ENCODE data around the gene PDXDC1.
"Not testable (repeated sequence)": the region's sequence is repeated elsewhere in the genome, so short reads cannot be mapped to it uniquely, and the experiment has no call there.

The PDXDC1 gene, protein sequence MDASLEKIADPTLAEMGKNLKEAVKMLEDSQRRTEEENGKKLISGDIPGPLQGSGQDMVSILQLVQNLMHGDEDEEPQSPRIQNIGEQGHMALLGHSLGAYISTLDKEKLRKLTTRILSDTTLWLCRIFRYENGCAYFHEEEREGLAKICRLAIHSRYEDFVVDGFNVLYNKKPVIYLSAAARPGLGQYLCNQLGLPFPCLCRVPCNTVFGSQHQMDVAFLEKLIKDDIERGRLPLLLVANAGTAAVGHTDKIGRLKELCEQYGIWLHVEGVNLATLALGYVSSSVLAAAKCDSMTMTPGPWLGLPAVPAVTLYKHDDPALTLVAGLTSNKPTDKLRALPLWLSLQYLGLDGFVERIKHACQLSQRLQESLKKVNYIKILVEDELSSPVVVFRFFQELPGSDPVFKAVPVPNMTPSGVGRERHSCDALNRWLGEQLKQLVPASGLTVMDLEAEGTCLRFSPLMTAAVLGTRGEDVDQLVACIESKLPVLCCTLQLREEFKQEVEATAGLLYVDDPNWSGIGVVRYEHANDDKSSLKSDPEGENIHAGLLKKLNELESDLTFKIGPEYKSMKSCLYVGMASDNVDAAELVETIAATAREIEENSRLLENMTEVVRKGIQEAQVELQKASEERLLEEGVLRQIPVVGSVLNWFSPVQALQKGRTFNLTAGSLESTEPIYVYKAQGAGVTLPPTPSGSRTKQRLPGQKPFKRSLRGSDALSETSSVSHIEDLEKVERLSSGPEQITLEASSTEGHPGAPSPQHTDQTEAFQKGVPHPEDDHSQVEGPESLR
- 82.0 to 135 (median 92.1) reads per million in 4 donors for total RNA-seq

DNA sequence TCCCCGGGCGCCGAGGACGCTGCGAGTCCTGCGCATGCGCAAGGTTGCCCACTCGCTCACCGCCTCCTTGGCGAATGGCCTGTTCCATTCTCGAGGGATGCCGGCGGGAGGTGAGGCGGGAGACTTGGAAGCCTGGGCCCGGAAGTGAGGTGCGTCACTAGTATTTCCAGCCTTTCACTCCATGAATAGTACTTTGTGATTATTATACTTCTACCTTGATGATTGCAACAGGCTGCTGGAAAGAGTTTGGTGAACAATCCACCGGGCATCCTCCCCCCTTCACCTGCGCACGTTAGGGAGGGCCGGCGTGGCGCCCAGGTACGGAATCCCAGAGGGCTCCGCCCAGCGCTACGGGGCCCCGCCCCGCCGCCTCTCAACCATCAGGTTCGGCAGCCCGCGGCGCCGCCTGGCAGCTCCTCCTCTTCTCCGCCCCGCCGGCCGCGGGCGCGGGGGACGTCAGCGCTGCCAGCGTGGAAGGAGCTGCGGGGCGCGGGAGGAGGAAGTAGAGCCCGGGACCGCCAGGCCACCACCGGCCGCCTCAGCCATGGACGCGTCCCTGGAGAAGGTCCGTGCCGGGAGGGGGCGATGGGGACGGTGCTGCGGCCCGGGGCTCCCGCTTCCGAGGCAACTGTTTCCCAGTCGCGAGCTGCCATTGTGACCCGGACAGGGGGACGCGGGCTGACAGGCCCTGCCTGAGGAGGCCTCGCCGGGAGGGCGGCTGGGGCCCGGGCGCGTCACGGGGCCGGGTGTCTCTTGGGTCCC lies at the start of gene PDXDC1:
Gene PDXDC1, plus strand, starts transcription at position 371 of the 762 bp plus-strand sequence. Its CDS starts 174 bp downstream, at position 545.
- DNase-seq: peak; percentile 94 to 99 (median 95)

DNA sequence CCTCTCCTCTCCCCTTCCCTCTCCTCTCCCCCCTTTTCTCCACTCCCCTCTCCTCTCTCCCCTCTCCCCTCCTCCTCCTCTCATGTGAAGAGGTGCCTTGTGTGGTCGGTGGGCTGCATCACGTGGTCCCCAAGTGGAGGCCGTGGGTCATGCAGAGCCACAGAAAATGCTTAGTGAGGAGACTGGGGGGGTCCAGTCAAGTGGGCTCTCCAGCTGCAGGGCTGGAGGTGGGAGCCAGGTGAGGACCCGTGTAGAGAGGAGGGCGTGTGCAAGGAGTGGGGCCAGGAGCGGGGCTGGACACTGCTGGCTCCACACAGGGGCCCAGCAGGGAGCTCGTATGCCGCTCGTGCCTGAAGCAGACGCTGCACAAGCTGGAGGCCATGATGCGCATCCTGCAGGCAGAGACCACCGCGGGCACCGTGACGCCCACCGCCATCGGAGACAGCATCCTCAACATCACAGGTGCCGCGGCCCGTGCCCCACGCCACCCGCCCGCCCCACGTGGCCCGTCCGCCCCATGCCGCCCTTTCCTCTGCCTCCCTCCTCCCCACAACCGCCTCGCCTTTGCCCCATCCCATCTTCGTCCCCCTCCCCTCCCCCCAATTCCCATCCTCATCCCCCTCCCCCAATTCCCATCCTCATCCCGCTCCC lies 46.6 kb upstream of the PDXDC1 start:
- DNase-seq: peak in 2 of 5 donors; percentile 10 to 25

- not testable (repeated sequence) for DNase-seq
Observed at GRCh38 chr16:14929176-14929575, 45.6 kb upstream of the PDXDC1 start.

DNA sequence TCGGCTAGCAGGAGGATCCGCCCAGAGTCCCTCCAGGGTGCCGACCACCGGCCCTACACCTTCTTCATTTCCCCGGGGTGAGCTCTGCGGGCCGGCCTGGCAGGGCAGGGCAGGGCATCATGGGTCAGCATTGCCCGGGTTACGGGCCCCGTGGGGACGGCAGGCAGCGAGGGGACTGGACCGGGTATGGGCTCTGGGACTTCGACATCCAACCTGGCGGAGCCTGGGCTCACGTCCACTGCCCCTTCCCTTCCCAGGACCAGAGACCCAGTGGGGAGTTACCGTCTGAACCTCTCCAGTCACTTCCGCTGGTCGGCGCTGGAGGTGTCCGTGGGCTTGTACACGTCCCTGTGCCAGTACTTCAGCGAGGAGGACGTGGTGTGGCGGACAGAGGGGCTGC lies 44.6 kb upstream of the PDXDC1 start:
- DNase-seq: not testable (repeated sequence)

DNA sequence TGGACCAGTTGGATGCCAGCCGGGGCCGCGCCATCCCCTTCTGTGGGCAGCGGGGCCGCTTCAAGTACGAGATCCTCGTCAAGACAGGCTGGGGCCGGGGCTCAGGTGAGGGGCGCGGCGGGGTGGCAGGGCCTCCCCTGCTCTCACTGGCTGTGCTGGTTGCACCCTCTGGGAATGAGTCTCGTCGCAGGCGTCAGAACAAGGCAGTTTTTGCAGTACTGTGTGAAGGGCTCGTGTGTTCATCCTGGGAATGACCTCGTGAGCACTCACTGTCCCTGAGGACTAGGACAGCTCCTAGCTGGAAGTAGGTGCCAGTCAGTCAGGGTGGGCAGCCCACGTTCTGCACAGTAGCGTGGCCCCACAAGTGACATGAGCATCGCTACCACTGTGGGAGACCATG lies 43.9 kb upstream of the PDXDC1 start:
- not testable (repeated sequence) for DNase-seq

DNA sequence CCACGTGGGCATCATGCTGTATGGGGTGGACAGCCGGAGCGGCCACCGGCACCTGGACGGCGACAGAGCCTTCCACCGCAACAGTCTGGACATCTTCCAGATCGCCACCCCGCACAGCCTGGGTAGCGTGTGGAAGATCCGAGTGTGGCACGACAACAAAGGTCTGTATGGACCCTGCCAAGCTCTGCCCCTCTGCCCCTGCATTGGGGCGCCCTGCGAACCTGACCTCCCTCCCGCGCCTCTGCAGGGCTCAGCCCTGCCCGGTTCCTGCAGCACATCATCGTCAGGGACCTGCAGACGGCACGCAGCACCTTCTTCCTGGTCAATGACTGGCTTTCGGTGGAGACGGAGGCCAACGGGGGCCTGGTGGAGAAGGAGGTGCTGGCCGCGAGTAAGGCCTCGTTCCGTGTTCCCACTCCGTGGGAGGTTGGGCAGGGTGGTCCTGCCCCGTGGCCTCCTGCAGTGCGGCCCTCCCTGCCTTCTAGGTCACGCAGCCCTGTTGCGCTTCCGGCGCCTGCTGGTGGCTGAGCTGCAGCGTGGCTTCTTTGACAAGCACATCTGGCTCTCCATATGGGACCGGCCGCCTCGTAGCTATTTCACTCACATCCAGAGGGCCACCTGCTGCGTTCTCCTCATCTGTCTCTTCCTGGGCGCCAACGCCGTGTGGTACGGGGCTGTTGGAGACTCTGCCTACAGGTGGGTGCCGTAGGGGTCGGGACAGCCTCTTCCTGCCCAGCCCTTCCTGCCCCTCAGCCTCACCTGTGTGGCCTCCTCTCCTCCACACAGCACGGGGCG lies 42.0 kb upstream of the PDXDC1 start:
- DNase-seq: not testable (repeated sequence)

GRCh38 chr16:14937143-14937542 lies 37.7 kb upstream of the PDXDC1 start, which contains the start of gene NPIPA1:
Gene NPIPA1 (plus strand): TSS chr16:14937443. CDS start chr16:14937443, 0 bp downstream.
- DNase-seq: not testable (repeated sequence)

DNA sequence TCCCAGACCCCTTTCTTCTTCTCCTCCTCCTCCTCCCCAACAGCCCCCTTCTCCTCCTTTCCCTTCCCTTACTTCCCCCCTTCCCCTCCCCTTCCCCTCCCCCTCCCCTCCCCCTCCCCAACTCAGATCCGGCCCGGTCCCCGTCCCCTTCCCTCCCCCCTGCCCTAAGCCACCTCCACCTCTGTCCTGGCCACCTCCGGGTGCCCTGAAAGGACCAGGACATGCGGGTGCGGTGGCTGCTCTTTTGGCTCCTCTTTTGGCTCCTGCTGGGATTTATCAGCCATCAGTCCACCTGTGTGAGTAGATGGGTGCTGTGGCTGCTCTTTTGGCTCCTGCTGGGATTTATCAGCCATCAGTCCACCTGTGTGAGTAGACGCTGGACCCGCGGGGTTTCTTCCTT lies 36.8 kb upstream of the PDXDC1 start:
- DNase-seq: not testable (repeated sequence)

- DNase-seq: not testable (repeated sequence)
Observed at GRCh38 chr16:14942686-14943085, 32.1 kb upstream of the PDXDC1 start.

- no peak for DNase-seq
Observed at GRCh38 chr16:14955546-14956231, 19.1 kb upstream of the PDXDC1 start.

GRCh38 chr16:14957576-14958322 lies 17.1 kb upstream of the PDXDC1 start:
- DNase-seq: no peak

GRCh38 chr16:14958323-14958600 lies 16.6 kb upstream of the PDXDC1 start:
- DNase-seq: no peak

DNA sequence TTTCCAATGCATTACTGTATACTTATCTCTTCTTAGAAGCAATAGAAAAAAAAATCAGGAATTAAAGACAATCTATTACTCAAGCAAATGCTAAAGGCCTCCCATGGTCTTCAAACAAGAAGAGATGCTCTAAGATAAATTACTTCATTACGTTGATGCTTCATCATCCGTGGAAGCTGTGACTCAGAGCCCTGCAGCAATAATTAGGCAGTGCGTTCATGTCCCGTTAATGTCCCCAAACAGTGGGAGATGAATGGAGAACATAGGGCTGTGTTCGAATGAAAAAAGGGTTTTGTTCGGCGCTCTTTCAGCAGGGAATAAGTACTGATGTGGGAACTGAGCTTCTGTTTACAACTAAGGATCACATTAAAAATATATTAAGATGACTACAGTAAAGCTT lies 15.9 kb upstream of the PDXDC1 start:
- no peak for DNase-seq

GRCh38 chr16:14961405-14962186 lies 13.2 kb upstream of the PDXDC1 start:
- DNase-seq: no peak

GRCh38 chr16:14963281-14964173 lies 11.3 kb upstream of the PDXDC1 start:
- no peak for DNase-seq

- no peak for DNase-seq
Observed at GRCh38 chr16:14965328-14965727, 9.5 kb upstream of the PDXDC1 start.

- DNase-seq: not testable (repeated sequence)
Observed at GRCh38 chr16:14969795-14970194, 5.0 kb upstream of the PDXDC1 start.

DNA sequence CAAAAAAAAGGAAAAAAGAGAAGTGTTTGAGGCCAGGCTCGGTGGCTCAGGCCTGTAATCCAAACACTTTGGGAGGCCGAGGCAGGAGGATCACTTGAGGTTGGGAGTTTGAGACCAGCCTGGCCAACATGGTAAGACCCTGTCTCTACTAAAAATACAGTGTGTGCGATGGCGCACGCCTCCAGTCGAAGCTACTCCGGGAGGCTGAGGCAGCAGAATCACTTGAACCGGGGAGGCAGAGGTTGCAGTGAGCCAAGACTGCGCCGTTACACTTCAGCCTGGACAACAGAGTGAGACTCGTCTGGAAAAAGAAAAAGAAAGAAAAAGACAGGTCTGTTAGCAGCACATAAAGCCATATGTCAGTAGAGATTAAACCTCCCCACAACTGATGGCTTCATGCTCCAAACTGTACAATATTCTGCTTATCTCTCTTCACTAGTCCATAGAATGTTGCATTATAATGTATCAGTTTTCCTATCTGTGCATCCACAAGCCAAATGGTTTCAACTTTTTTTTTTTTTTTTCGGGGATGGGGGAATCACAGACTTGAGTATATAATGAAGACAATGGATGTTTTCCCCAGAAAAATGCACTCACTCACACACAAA lies 3.1 kb upstream of the PDXDC1 start:
- not testable (repeated sequence) for DNase-seq

All from T-helper 1 cell (primary cell).